ENCODE results near the gene CELSR2. TPM values are rescaled to one million over a fixed set of nuclear protein-coding genes. Genes with fewer than 3 reads are reported as not detected.

Gene CELSR2
- total and polyA plus RNA-seq, 2 of the 8 experiments (the other 6 are each of a cell fraction or from before 2014, with no cell fraction given), result 12.0 to 27.7 TPM

GRCh38 chr1:109272021-109272799 lies 22.9 kb downstream of the CELSR2 start:
- H3K27ac ChIP-seq (ENCODE audit: low read depth, low read length), result no peak overlapping the region
- TF ChIP-seq NRF1 (IDR thresholded peaks at IDR 0.05; ENCODE audit: low read depth, low read length) (no peak), GABPA (IDR thresholded peaks at IDR 0.05; ENCODE audit: borderline replicate concordance, insufficient read depth, low read length) (no peak), PHF8 (conservative IDR thresholded peaks at IDR 0.05; ENCODE audit: low read depth, low read length) (no peak), TCF12 (IDR thresholded peaks at IDR 0.05; ENCODE audit: low read depth, low read length) (no peak), RBBP5 (IDR thresholded peaks at IDR 0.05; ENCODE audit: borderline replicate concordance, low read depth, low read length) (no peak), USF2 (IDR thresholded peaks at IDR 0.05; ENCODE audit: low read length) (no peak), SP4 (IDR thresholded peaks at IDR 0.05; ENCODE audit: low read length) (no peak)
- H4K20me1 ChIP-seq (replicated peaks in 1 of 2; ENCODE audit: control insufficient read depth in 1 of 2, insufficient read depth in 2 of 2, low read length in 2 of 2), result peaks cover 0 to 7% of the 10 kb centered on the region in 2 experiments
- H2BK20ac ChIP-seq (ENCODE audit: low read length), result no peak overlapping the region
- DNase-seq (ENCODE audit: low read depth in 1 of 2, low spot score in 2 of 2), result no peak
- H3K36me3 ChIP-seq (ENCODE audit: control insufficient read depth in 2 of 4, insufficient read depth in 4 of 4, low read length in 3 of 4), result peaks cover 4 to 18% (median 12%) of the 10 kb centered on the region in 4 experiments; a peak in 4 of 8 replicates
- H3K4me2 ChIP-seq (ENCODE audit: insufficient read depth in 1 of 2, low read depth in 2 of 2, low read length in 2 of 2), result no peak overlapping the region
- no peak overlapping the region for H2AFZ ChIP-seq (ENCODE audit: low read length)
- no peaks in the 10 kb centered on the region for H3K79me1 ChIP-seq (ENCODE audit: low read depth, low read length)
- no peak overlapping the region for H4K5ac ChIP-seq (ENCODE audit: insufficient read length, low read depth, low read length)
- H2BK15ac ChIP-seq (ENCODE audit: low read length), result no peak overlapping the region
- ChIA-PET POLR2A (ENCODE audit: partially characterized antibody) (no interaction called here), CTCF (ENCODE audit: partially characterized antibody) (interaction anchor here (1.1 to 1.9 kb wide), 6 partner anchors 8 to 260 kb away, joined by 3 to 7 read pairs (median 4); no protein-coding TSS in a partner anchor)
- WGBS, 2 experiments (ENCODE audit: extremely low coverage in 1 of 2, insufficient coverage in 1 of 2, insufficient read length in 1 of 2, insufficient replicate concordance in 2 of 2, low coverage in 1 of 2, low lambda C conversion rate in 2 of 2, missing lambda C conversion rate in 1 of 2), result 89% methylated on average over 13 of the region's 13 CpGs; no CpG with 5 or more reads in 1 of the 2 experiments
- no peak overlapping the region for H3K14ac ChIP-seq (ENCODE audit: insufficient read length)
- no peak overlapping the region for H3K18ac ChIP-seq (ENCODE audit: extremely low read depth, low read length)
- H2AK5ac ChIP-seq (ENCODE audit: low read depth, low read length), result no peak overlapping the region
- H3K4me1 ChIP-seq (replicated peaks in 1 of 4; ENCODE audit: control insufficient read depth in 3 of 4, insufficient read depth in 4 of 4, low read length in 3 of 4), result peaks cover 0 to 5% (median 1%) of the 10 kb centered on the region in 4 experiments; a peak in 4 of 7 replicates
- H3K9me3 ChIP-seq (ENCODE audit: insufficient read depth in 2 of 2, low read depth in 1 of 2, low read length in 1 of 2), result no peaks in the 10 kb centered on the region
- no peak overlapping the region for H3K9ac ChIP-seq (replicated peaks in 1 of 4; ENCODE audit: extremely low read depth in 1 of 4, low read depth in 3 of 4, low read length in 3 of 4)
- FAIRE-seq, result no peak
- no peak overlapping the region for H3K4me3 ChIP-seq (ENCODE audit: extremely low read depth in 1 of 4, insufficient read depth in 2 of 4, low read depth in 3 of 4, low read length in 4 of 4)
- H4K8ac ChIP-seq (ENCODE audit: extremely low read depth, insufficient read depth, low read length), result no peak overlapping the region
- H2BK120ac ChIP-seq (replicated peaks; ENCODE audit: low read depth, low read length), result no peak overlapping the region
- H3K79me2 ChIP-seq (ENCODE audit: control insufficient read depth in 1 of 2, insufficient read depth in 2 of 2, low read length in 2 of 2), result no peaks in the 10 kb centered on the region
- H3K23me2 ChIP-seq (ENCODE audit: low read depth, low read length), result no peaks in the 10 kb centered on the region
- H3K4ac ChIP-seq (replicated peaks; ENCODE audit: insufficient read length, low read depth, low read length), result no peak overlapping the region
- no peak overlapping the region for H3K23ac ChIP-seq (ENCODE audit: insufficient read length)
- H3K56ac ChIP-seq (replicated peaks; ENCODE audit: insufficient read length, low read depth, low read length), result no peak overlapping the region
- H3K27me3 ChIP-seq (replicated peaks in 1 of 4; ENCODE audit: control insufficient read depth in 3 of 4, extremely low read depth in 1 of 4, insufficient read depth in 3 of 4, low read length in 3 of 4), result no peaks in the 10 kb centered on the region
- no peak overlapping the region for H2BK12ac ChIP-seq (ENCODE audit: low read depth, low read length)
- no peak overlapping the region for H2BK5ac ChIP-seq (ENCODE audit: low read depth, low read length)
- no peak overlapping the region for H4K91ac ChIP-seq (replicated peaks; ENCODE audit: insufficient read length, low read length)

Measured in H1 (cell line).